H1 (cell line): ENCODE data around the gene CCDC148. TPM values are rescaled to one million over a fixed set of nuclear protein-coding genes. Genes with fewer than 3 reads are reported as not detected.
A peak's percentile ranks its signal among the peaks of the same experiment; 100 is the strongest.

Experiments
- CTCF ChIA-PET: fragments of 300-600 bp; sonication (Branson Sonifier 250); formaldehyde crosslinking; loops from one replicate; lab custom pipeline; 2021; ENCODE audit not compliant: partially characterized antibody; lab: Charles Lee
- POLR2A ChIA-PET: fragments of 300-600 bp; sonication (Branson Sonifier 250); formaldehyde crosslinking; loops from one replicate; lab custom pipeline; 2021; ENCODE audit warnings: inconsistent platforms; ENCODE audit not compliant: partially characterized antibody; lab: Charles Lee
- DNase-seq, 2 experiments: peaks; one replicate each; pipeline versions ENCODE4 v3.0.0 to v3.0.0-alpha.2; 2010 to 2022; ENCODE audit warnings: low spot score in 2 of 2, low read depth in 1 of 2, mixed read lengths in 1 of 2
- FAIRE-seq: peaks from 2 replicates; lab custom pipeline; 2011; peaks lifted over from hg19 to GRCh38; lab: Jason Lieb, UNC
- H2AFZ ChIP-seq: 2 replicates; pipeline ENCODE4 v1.8.1; 2012; ENCODE audit warnings: low read length, inconsistent platforms
- H2AK5ac ChIP-seq: 2 replicates; pipeline ENCODE4 v1.6.1; 2013; ENCODE audit warnings: low read depth, low read length
- H2BK120ac ChIP-seq: replicated peaks from 2 replicates; pipeline ENCODE3; 2013; ENCODE audit warnings: low read depth, low read length, inconsistent platforms
- H2BK12ac ChIP-seq: 2 replicates; pipeline ENCODE4 v1.6.1; 2013; ENCODE audit warnings: low read depth, low read length
- H2BK15ac ChIP-seq: 2 replicates; pipeline ENCODE4 v1.6.1; 2013; ENCODE audit warnings: low read length
- H2BK20ac ChIP-seq: 2 replicates; pipeline ENCODE4 v1.6.1; 2013; ENCODE audit warnings: low read length
- H2BK5ac ChIP-seq: 2 replicates; pipeline ENCODE4 v1.6.1; 2013; ENCODE audit warnings: low read depth, low read length
- H3K14ac ChIP-seq: 2 replicates; pipeline ENCODE4 v1.6.1; 2013; ENCODE audit warnings: inconsistent platforms; ENCODE audit not compliant: insufficient read length
- H3K18ac ChIP-seq: 2 replicates; pipeline ENCODE4 v1.6.1; 2013; ENCODE audit warnings: low read length; ENCODE audit errors: extremely low read depth
- H3K23ac ChIP-seq: 2 replicates; pipeline ENCODE4 v1.6.1; 2013; ENCODE audit warnings: inconsistent platforms; ENCODE audit not compliant: insufficient read length
- H3K23me2 ChIP-seq: 2 replicates; pipeline ENCODE4 v1.6.1; 2013; ENCODE audit warnings: low read depth, low read length
- H3K27ac ChIP-seq: 2 replicates; pipeline ENCODE4 v1.6.1; 2011; ENCODE audit warnings: low read depth, low read length, inconsistent platforms
- H3K27me3 ChIP-seq, 4 experiments: replicated peaks in 1 of 4; 1 replicate in 1 of 4; 2 replicates in 3 of 4; pipeline versions ENCODE4 v1.6.1 to v1.8.1; 2011 to 2013; ENCODE audit warnings: low read length in 3 of 4, mild to moderate bottlenecking in 3 of 4, inconsistent platforms in 2 of 4, mixed read lengths in 2 of 4, moderate library complexity in 1 of 4; ENCODE audit not compliant: control insufficient read depth in 3 of 4, insufficient read depth in 3 of 4; ENCODE audit errors: extremely low read depth in 1 of 4
- H3K36me3 ChIP-seq, 4 experiments: 2 replicates each; pipeline versions ENCODE4 v1.6.1 to v1.8.1; 2011 to 2013; ENCODE audit warnings: mild to moderate bottlenecking in 4 of 4, low read length in 3 of 4, moderate library complexity in 2 of 4, control low read depth in 1 of 4, inconsistent platforms in 1 of 4; ENCODE audit not compliant: insufficient read depth in 4 of 4, control insufficient read depth in 2 of 4
- H3K4ac ChIP-seq: replicated peaks from 2 replicates; pipeline ENCODE3; 2013; ENCODE audit warnings: low read length, low read depth, mixed read lengths, inconsistent platforms; ENCODE audit not compliant: insufficient read length
- H3K4me1 ChIP-seq, 4 experiments: replicated peaks in 1 of 4; 1 replicate in 1 of 4; 2 replicates in 3 of 4; pipeline versions ENCODE4 v1.6.1 to v1.8.1; 2011 to 2013; ENCODE audit warnings: low read length in 3 of 4, inconsistent platforms in 2 of 4, mixed read lengths in 1 of 4; ENCODE audit not compliant: insufficient read depth in 4 of 4, control insufficient read depth in 3 of 4
- H3K4me2 ChIP-seq, 2 experiments: 2 replicates each; pipeline versions ENCODE4 v1.6.1 to v1.8.1; 2011 to 2013; ENCODE audit warnings: low read depth in 2 of 2, low read length in 2 of 2, control low read depth in 1 of 2, inconsistent platforms in 1 of 2, mild to moderate bottlenecking in 1 of 2; ENCODE audit not compliant: insufficient read depth in 1 of 2
- H3K4me3 ChIP-seq, 4 experiments: fragments of 200-600, 300-600 bp in 1 of 4; sonication (generic), shearing (Covaris generic), sonication (Bioruptor Twin) in 1 of 4; 2 replicates each; pipeline versions ENCODE4 v1.5.1 to v1.8.1; 2011 to 2016; ENCODE audit warnings: low read length in 4 of 4, low read depth in 3 of 4, control low read depth in 2 of 4, inconsistent platforms in 2 of 4, mild to moderate bottlenecking in 2 of 4, mixed read lengths in 1 of 4, moderate library complexity in 1 of 4; ENCODE audit not compliant: insufficient read depth in 2 of 4; ENCODE audit errors: extremely low read depth in 1 of 4
- H3K56ac ChIP-seq: replicated peaks from 2 replicates; pipeline ENCODE3; 2013; ENCODE audit warnings: low read depth, mild to moderate bottlenecking, mixed read lengths, low read length, inconsistent platforms; ENCODE audit not compliant: insufficient read length
- H3K79me1 ChIP-seq: 2 replicates; pipeline ENCODE4 v1.6.1; 2013; ENCODE audit warnings: low read depth, low read length, control low read depth
- H3K79me2 ChIP-seq, 2 experiments: 2 replicates each; pipeline versions ENCODE4 v1.6.1 to v1.8.1; 2012 to 2013; ENCODE audit warnings: low read length in 2 of 2, mild to moderate bottlenecking in 2 of 2, inconsistent platforms in 1 of 2; ENCODE audit not compliant: insufficient read depth in 2 of 2, control insufficient read depth in 1 of 2
- H3K9ac ChIP-seq, 4 experiments: replicated peaks in 1 of 4; 1 replicate in 1 of 4; 2 replicates in 3 of 4; pipeline versions ENCODE4 v1.6.1 to v1.8.1; 2011 to 2013; ENCODE audit warnings: low read depth in 3 of 4, low read length in 3 of 4, control low read depth in 2 of 4, mild to moderate bottlenecking in 2 of 4, moderate library complexity in 2 of 4, inconsistent platforms in 1 of 4; ENCODE audit errors: extremely low read depth in 1 of 4
- H3K9me3 ChIP-seq, 2 experiments: 2 replicates each; pipeline versions ENCODE4 v1.6.1 to v1.8.1; 2012 to 2013; ENCODE audit warnings: mild to moderate bottlenecking in 2 of 2, moderate library complexity in 2 of 2, control low read depth in 1 of 2, inconsistent platforms in 1 of 2, low read depth in 1 of 2, low read length in 1 of 2, mixed read lengths in 1 of 2; ENCODE audit not compliant: insufficient read depth in 2 of 2
- H4K20me1 ChIP-seq, 2 experiments: replicated peaks in 1 of 2; 2 replicates each; pipeline versions ENCODE3 to v1.8.1; 2011 to 2013; ENCODE audit warnings: inconsistent platforms in 2 of 2, low read length in 2 of 2, mild to moderate bottlenecking in 1 of 2; ENCODE audit not compliant: insufficient read depth in 2 of 2, control insufficient read depth in 1 of 2
- H4K5ac ChIP-seq: 2 replicates; pipeline ENCODE4 v1.6.1; 2013; ENCODE audit warnings: low read length, low read depth, mixed read lengths, inconsistent platforms; ENCODE audit not compliant: insufficient read length
- H4K8ac ChIP-seq: 2 replicates; pipeline ENCODE4 v1.8.0; 2013; ENCODE audit warnings: mild to moderate bottlenecking, moderate library complexity, low read length, inconsistent platforms; ENCODE audit not compliant: insufficient read depth; ENCODE audit errors: extremely low read depth
- H4K91ac ChIP-seq: replicated peaks from 2 replicates; pipeline ENCODE3; 2013; ENCODE audit warnings: low read length, mixed read lengths, inconsistent platforms; ENCODE audit not compliant: insufficient read length
- RAD21 ChIP-seq, 2 experiments: IDR thresholded peaks in 1 of 2; conservative IDR thresholded peaks in 1 of 2; 2 replicates each; pipeline ENCODE4 v1.6.1; 2011; ENCODE audit warnings: low read depth in 2 of 2, low read length in 2 of 2, improper control_type of control experiment in 1 of 2, inconsistent platforms in 1 of 2, mild to moderate bottlenecking in 1 of 2, moderate library complexity in 1 of 2
- SAP30 ChIP-seq: fragments of 300-600 bp; sonication (generic); IDR thresholded peaks from 2 replicates; pipeline ENCODE4 v1.7.1; 2012; ENCODE audit warnings: low read length, moderate library complexity, mild to moderate bottlenecking, inconsistent platforms; ENCODE audit not compliant: insufficient read depth, insufficient replicate concordance
- WGBS, 2 experiments: shearing (Covaris generic) in 1 of 2; methylation state at CpG; one replicate each; pipeline versions ENCODE4 v1.1.6 to v1.1.7; 2013 to 2015; ENCODE audit warnings: low lambda C conversion rate in 2 of 2, mixed read lengths in 2 of 2, inconsistent platforms in 1 of 2, low coverage in 1 of 2, missing lambda C conversion rate in 1 of 2; ENCODE audit not compliant: insufficient replicate concordance in 2 of 2, insufficient coverage in 1 of 2, insufficient read length in 1 of 2; ENCODE audit errors: extremely low coverage in 1 of 2, missing lambda C conversion rate in 1 of 2; 5-methylcytosine and 5-hydroxymethylcytosine counted together
- polyA plus RNA-seq, 7 experiments: library from polyadenylated mRNA; depleted of rRNA in 3 of 7; stranded (reverse) in 5 of 7; unstranded in 2 of 7; fragments of >200 nt in 5 of 7; fragments of 200-250 nt in 2 of 7; gene quantifications; 1 replicate in 5 of 7; 2 replicates in 1 of 7; 4 replicates in 1 of 7; pipeline versions ENCODE4 v1.2.1 to v1.2.3, GENCODE V29; 2011 to 2013; ENCODE audit warnings: missing spikeins in 2 of 7, mixed read lengths in 2 of 7
- total RNA-seq: library from RNA; stranded (reverse); fragmentation: NEBNext Ultra II Directional; extraction: Animal tissue kit (Norgen Biotek cat#: 25700); gene quantifications from 2 replicates; pipeline ENCODE4 v1.2.1, GENCODE V29; 2021
- TF ChIP-seq, protein P1 (sequence below), 3 experiments: IDR thresholded peaks; 1 replicate in 2 of 3; 2 replicates in 1 of 3; pipeline versions ENCODE4 v1.5.1 to v1.6.1; 2011; ENCODE audit warnings: low read length in 3 of 3, mild to moderate bottlenecking in 3 of 3, inconsistent platforms in 2 of 3, low read depth in 1 of 3, moderate library complexity in 1 of 3; ENCODE audit not compliant: insufficient read depth in 1 of 3; ENCODE audit errors: control extremely low read depth in 1 of 3

CCDC148 gene
- total and polyA plus RNA-seq, 2 of the 8 experiments (the other 6 are each of a cell fraction or from before 2014, with no cell fraction given): 0.45 to 1.3 TPM

- TF ChIP-seq, protein P1, sequence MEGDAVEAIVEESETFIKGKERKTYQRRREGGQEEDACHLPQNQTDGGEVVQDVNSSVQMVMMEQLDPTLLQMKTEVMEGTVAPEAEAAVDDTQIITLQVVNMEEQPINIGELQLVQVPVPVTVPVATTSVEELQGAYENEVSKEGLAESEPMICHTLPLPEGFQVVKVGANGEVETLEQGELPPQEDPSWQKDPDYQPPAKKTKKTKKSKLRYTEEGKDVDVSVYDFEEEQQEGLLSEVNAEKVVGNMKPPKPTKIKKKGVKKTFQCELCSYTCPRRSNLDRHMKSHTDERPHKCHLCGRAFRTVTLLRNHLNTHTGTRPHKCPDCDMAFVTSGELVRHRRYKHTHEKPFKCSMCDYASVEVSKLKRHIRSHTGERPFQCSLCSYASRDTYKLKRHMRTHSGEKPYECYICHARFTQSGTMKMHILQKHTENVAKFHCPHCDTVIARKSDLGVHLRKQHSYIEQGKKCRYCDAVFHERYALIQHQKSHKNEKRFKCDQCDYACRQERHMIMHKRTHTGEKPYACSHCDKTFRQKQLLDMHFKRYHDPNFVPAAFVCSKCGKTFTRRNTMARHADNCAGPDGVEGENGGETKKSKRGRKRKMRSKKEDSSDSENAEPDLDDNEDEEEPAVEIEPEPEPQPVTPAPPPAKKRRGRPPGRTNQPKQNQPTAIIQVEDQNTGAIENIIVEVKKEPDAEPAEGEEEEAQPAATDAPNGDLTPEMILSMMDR (IDR thresholded peaks at IDR 0.05; ENCODE audit: control extremely low read depth in 1 of 3, insufficient read depth in 1 of 3, low read depth in 1 of 3, low read length in 3 of 3): peak in 2 of 3 experiments; percentile 38 to 73; a peak in 2 of 4 replicates
- TF ChIP-seq SAP30 (no peak), RAD21 (IDR thresholded peaks at IDR 0.05 in 1 of 2, conservative IDR thresholded peaks at IDR 0.05 in 1 of 2; ENCODE audit: low read depth in 2 of 2, low read length in 2 of 2) (peak; percentile 34 to 48)
- Histone ChIP-seq H3K9me3 (no peaks in the 10 kb centered on the region), H2BK5ac (no peak overlapping the region), H2BK120ac (no peak overlapping the region), H4K91ac (no peak overlapping the region), H4K5ac (no peak overlapping the region), H3K18ac (no peak overlapping the region), H4K20me1 (peaks cover 4 to 9% of the 10 kb centered on the region in 2 experiments), H3K27me3 (no peaks in the 10 kb centered on the region), H3K14ac (no peak overlapping the region), H3K9ac (no peak overlapping the region), H3K4me2 (peak overlapping the region in 1 of 2 experiments; percentile 36; a peak in 1 of 4 replicates), H2BK12ac (no peak overlapping the region), H3K79me1 (peaks cover 3% of the 10 kb centered on the region), H3K4me1 (peaks cover 2 to 9% (median 6%) of the 10 kb centered on the region in 4 experiments; a peak in 3 of 7 replicates), H3K23ac (no peak overlapping the region), H2BK15ac (no peak overlapping the region), H3K79me2 (peaks cover 0 to 57% of the 10 kb centered on the region in 2 experiments; a peak in 2 of 4 replicates), H3K23me2 (no peaks in the 10 kb centered on the region), H4K8ac (no peak overlapping the region), H3K27ac (no peak overlapping the region), H2AK5ac (no peak overlapping the region), H3K4ac (no peak overlapping the region), H2AFZ (no peak overlapping the region), H3K4me3 (no peak overlapping the region), H3K56ac (no peak overlapping the region), H2BK20ac (no peak overlapping the region), H3K36me3 (peaks cover 0 to 8% (median 0%) of the 10 kb centered on the region in 4 experiments; a peak in 2 of 8 replicates)
- ChIA-PET POLR2A (interaction anchor here (1.0 to 4.3 kb wide), 2 partner anchors 13 to 15 kb away, joined by 3 to 12 read pairs; no protein-coding TSS in a partner anchor), CTCF (interaction anchor here (0.8 to 7.1 kb wide), 14 partner anchors 8 to 294 kb away, joined by 3 to 58 read pairs (median 3); no protein-coding TSS in a partner anchor)
- 54% methylated on average over 8 of the region's 8 CpGs; no CpG with 5 or more reads in 1 of the 2 experiments for WGBS, 2 experiments
- DNase-seq (no peak), FAIRE-seq (peak; percentile 50)
These were observed 17.3 kb upstream of the CCDC148 start for GRCh38 chr2:158473719-158474392.
